ENCODE data around the gene CALCOCO1. TPM values are rescaled to one million over a fixed set of nuclear protein-coding genes. Genes with fewer than 3 reads are reported as not detected.

CALCOCO1 gene
- polyA plus RNA-seq, 3 donors = 60.1 to 238 (median 69.6) TPM

DNA sequence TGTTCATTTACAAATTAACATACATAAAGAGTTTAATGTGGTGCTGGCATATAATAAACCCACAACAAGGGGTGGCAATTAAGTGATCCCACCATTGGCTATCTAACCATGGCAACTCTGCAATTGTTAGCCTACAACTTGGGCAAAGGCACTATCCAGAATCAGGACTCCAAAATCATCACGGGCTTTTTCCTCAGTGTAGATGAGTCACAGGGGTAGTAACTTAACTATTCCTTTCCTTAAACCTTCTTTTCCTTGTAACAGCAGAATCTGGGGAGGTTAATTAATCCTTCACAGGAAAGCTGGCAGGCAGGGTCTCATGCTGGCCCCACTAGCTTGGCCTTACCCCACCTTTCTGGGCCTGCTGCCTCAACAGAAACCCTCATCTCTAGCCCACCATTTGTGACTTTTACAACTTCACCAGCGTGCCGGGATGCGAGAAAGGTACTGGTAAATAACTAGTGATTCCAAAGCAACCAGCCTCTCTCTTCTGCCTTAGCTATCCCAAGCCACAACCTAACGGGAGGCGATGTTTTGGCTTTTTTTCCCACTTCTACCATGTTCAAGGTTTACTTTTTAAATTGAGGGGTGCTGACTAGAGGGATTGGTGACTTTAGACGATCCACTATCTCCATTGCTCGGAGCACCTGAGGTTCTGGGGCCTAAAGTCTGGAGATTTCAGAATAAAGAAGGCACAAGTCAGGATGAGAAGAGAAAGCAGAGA lies 52.1 kb downstream of the CALCOCO1 start:
- Histone ChIP-seq H3K27ac (ENCODE audit: low read depth in 1 of 2, low read length in 2 of 2) (peak overlapping the region; percentile 81 to 96), H3K79me2 (ENCODE audit: insufficient read depth, low read length) (peaks cover 56% of the 10 kb centered on the region), H2AFZ (ENCODE audit: insufficient read depth, low read depth, low read length, poor library complexity, severe bottlenecking) (peak overlapping the region; percentile 97), H3K36me3 (replicated peaks in 1 of 2; ENCODE audit: control insufficient read depth in 1 of 2, insufficient read depth in 2 of 2, low read length in 2 of 2) (peaks cover 22 to 40% of the 10 kb centered on the region in 2 donors), H3K4me3 (replicated peaks in 1 of 3; ENCODE audit: low read depth in 2 of 3, low read length in 3 of 3) (peak overlapping the region; percentile 54 to 87 (median 66)), H4K20me1 (ENCODE audit: insufficient read depth, low read length) (peaks cover 22% of the 10 kb centered on the region), H3K4me2 (replicated peaks; ENCODE audit: extremely low read depth, low read length, poor library complexity, severe bottlenecking) (peak overlapping the region; percentile 91), H3K9ac (ENCODE audit: insufficient read depth, low read length, poor library complexity, severe bottlenecking) (peak overlapping the region; percentile 82), H3K4me1 (ENCODE audit: control insufficient read depth in 1 of 2, insufficient read depth in 2 of 2, low read length in 2 of 2) (peaks cover 16 to 28% of the 10 kb centered on the region in 2 donors), H3K9me3 (replicated peaks in 1 of 2; ENCODE audit: control insufficient read depth in 1 of 2, insufficient read depth in 1 of 2, low read length in 2 of 2) (no peaks in the 10 kb centered on the region), H3K27me3 (ENCODE audit: control insufficient read depth in 2 of 2, insufficient read depth in 2 of 2, low read length in 2 of 2) (peaks cover 7 to 9% of the 10 kb centered on the region in 2 donors)
- DNase-seq = peak in 1 of 3 donors; percentile 31
- H3K4me3 Mint-ChIP-seq = peak overlapping the region; percentile 96 to 99
- intact Hi-C loops (cut with micrococcal nuclease) = loop anchor here (2.0 to 10.0 kb wide), 5 partner anchors 48 to 223 kb away; partner anchors contain the start of genes ATF7 (in 2 of the 2) and PCBP2 (in 1 of the 2)
- peaks cover 26 to 40% of the 10 kb centered on the region in 2 donors for H3K36me3 Mint-ChIP-seq
- 50% methylated on average over 4 of the region's 8 CpGs for WGBS (ENCODE audit: insufficient coverage)
- H3K4me1 Mint-ChIP-seq = peaks cover 31% of the 10 kb centered on the region
- H3K9me3 Mint-ChIP-seq = peaks cover 0 to 3% (median 0%) of the 10 kb centered on the region in 7 donors
- TF ChIP-seq, protein P1, sequence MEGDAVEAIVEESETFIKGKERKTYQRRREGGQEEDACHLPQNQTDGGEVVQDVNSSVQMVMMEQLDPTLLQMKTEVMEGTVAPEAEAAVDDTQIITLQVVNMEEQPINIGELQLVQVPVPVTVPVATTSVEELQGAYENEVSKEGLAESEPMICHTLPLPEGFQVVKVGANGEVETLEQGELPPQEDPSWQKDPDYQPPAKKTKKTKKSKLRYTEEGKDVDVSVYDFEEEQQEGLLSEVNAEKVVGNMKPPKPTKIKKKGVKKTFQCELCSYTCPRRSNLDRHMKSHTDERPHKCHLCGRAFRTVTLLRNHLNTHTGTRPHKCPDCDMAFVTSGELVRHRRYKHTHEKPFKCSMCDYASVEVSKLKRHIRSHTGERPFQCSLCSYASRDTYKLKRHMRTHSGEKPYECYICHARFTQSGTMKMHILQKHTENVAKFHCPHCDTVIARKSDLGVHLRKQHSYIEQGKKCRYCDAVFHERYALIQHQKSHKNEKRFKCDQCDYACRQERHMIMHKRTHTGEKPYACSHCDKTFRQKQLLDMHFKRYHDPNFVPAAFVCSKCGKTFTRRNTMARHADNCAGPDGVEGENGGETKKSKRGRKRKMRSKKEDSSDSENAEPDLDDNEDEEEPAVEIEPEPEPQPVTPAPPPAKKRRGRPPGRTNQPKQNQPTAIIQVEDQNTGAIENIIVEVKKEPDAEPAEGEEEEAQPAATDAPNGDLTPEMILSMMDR (IDR thresholded peaks at IDR 0.05) = no peak
- peak overlapping the region; percentile 96 to 99 (median 97) for H3K27ac Mint-ChIP-seq
- peaks cover 10 to 28% (median 10%) of the 10 kb centered on the region in 3 donors for H3K27me3 Mint-ChIP-seq (ENCODE audit: low read depth in 3 of 3)

DNA sequence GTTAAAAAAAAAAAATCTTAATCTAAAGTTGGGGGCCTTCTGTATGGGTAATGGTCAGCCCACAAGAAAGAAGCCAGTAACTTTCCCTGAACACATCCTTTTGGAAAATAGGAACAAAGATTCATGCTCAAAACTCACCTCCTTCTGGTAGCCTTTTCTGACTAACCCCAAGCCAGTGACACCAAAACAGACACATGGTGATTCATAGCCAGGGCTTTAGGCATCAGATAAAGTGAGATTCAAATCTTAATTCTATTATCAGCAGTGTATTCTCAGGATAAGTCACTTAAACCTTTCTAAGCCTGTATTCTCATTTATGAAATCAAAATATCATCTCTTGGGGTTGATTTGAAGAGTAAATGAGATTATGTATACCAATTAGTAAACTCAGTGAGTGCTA lies 56.3 kb downstream of the CALCOCO1 start:
- peaks cover 55 to 77% of the 10 kb centered on the region in 2 donors for H3K36me3 ChIP-seq (replicated peaks in 1 of 2; ENCODE audit: control insufficient read depth in 1 of 2, insufficient read depth in 2 of 2, low read length in 2 of 2)
- Mint-ChIP-seq H3K4me1 (peaks cover 19% of the 10 kb centered on the region), H3K4me3 (no peak overlapping the region), H3K36me3 (peaks cover 49 to 80% of the 10 kb centered on the region in 2 donors), H3K9me3 (no peaks in the 10 kb centered on the region), H3K27ac (peak overlapping the region in 1 of 7 donors; percentile 1), H3K27me3 (ENCODE audit: low read depth in 3 of 3) (peaks cover 0 to 4% (median 0%) of the 10 kb centered on the region in 3 donors)
- intact Hi-C loops (cut with micrococcal nuclease) = loop anchor here in 1 of 2 donors (10.0 kb wide), 1 partner anchor 46 kb away; the partner anchor contains the start of gene ATF7
- no peak overlapping the region for H3K27ac ChIP-seq (ENCODE audit: low read depth in 1 of 2, low read length in 2 of 2)
- no peak overlapping the region for H2AFZ ChIP-seq (ENCODE audit: insufficient read depth, low read depth, low read length, poor library complexity, severe bottlenecking)
- no peaks in the 10 kb centered on the region for H3K9me3 ChIP-seq (replicated peaks in 1 of 2; ENCODE audit: control insufficient read depth in 1 of 2, insufficient read depth in 1 of 2, low read length in 2 of 2)
- H3K79me2 ChIP-seq (ENCODE audit: insufficient read depth, low read length) = peaks cover 68% of the 10 kb centered on the region
- H3K9ac ChIP-seq (ENCODE audit: insufficient read depth, low read length, poor library complexity, severe bottlenecking) = no peak overlapping the region
- H4K20me1 ChIP-seq (ENCODE audit: insufficient read depth, low read length) = peaks cover 41% of the 10 kb centered on the region
- H3K4me3 ChIP-seq (replicated peaks in 1 of 3; ENCODE audit: low read depth in 2 of 3, low read length in 3 of 3) = no peak overlapping the region
- TF ChIP-seq, protein P1 (IDR thresholded peaks at IDR 0.05) = no peak
- peaks cover 8 to 10% of the 10 kb centered on the region in 2 donors for H3K4me1 ChIP-seq (ENCODE audit: control insufficient read depth in 1 of 2, insufficient read depth in 2 of 2, low read length in 2 of 2)
- no peak for DNase-seq
- H3K4me2 ChIP-seq (replicated peaks; ENCODE audit: extremely low read depth, low read length, poor library complexity, severe bottlenecking) = no peak overlapping the region
- H3K27me3 ChIP-seq (ENCODE audit: control insufficient read depth in 2 of 2, insufficient read depth in 2 of 2, low read length in 2 of 2) = no peaks in the 10 kb centered on the region
